Measurements from ENCODE around the gene CFAP410.
"Not testable (repeated sequence)": the region's sequence is repeated elsewhere in the genome, so short reads cannot be mapped to it uniquely, and the experiment has no call there.

Gene CFAP410

DNA sequence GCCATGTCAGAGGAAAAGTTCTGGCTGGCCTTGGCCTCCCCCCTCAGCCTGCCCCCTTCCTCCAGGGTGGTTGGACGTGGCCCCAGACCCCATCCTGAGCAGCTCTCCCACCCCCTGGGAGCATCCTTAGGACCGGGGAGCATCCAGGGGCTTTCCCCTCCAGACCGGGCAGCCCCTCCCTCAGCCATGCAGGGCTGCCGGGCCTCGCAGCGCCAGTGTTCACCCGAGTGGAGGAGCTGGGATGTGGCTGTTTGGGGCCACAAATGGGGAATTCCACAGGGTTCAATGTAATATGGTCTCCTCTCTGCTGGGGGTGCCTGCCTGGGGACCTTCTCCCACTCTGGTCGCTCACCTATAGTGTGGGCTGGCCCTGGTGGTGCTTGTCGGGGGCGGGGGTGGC lies 43.5 kb downstream of the CFAP410 start:
- DNase-seq: no peak

DNA sequence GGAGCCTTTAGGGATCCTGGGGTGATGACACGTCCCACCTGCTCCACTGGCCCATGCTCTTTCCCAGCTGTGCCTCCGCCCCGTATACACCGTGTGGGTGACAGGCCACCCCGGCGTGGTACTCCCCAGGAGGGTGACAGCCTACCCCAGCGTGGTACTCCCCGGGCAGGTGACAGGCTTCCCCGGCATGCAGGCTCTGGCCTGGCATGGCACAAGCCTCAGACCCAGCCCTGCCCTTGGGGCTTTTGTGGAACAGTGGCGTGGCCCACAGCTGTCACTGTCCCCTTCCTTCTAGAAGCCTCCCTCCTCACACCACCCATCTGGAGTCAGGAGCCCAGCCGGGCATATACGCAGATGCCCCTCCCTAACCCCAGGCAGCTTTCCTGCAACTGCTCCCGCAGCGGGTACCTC lies 44.0 kb downstream of the CFAP410 start:
- no peak for DNase-seq

DNA sequence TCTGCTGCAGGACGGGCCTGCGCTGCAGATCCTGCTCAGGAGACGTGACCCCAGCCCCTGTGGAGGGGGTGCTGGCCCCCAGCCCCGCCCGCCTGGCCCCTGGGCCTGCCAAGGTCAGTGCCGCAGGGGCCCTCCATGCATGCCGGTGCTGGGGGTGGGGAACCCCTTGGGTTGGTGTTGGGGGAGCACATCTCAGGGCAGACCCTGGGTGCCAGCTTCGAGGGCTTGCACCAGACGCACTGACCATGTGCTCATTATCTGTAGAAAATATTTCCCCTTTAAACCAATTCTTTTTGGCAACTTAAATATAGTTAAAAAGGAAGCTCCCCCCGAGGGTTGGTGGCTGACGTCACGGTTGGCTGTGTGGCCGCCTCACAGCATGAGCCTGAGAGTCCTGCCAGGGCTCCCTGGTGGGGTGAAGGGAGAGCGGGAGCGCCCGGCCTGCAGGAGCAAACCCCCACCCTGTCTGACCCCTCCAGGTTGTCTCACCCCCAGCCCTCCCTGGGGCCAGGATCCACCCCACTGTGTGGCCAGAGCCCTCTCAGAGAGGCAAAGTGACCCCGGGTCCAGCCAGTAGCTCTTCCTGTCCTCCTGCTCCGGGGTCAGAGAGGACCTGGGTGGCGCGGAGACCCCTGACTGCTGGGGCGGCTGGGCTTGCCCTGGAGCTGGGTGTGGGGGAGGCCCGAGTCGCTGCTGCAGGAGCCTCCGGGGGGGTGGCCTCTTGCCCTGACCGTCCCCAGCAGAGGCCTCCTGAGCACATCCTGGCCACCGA lies 44.6 kb downstream of the CFAP410 start:
- no peak for DNase-seq

DNA sequence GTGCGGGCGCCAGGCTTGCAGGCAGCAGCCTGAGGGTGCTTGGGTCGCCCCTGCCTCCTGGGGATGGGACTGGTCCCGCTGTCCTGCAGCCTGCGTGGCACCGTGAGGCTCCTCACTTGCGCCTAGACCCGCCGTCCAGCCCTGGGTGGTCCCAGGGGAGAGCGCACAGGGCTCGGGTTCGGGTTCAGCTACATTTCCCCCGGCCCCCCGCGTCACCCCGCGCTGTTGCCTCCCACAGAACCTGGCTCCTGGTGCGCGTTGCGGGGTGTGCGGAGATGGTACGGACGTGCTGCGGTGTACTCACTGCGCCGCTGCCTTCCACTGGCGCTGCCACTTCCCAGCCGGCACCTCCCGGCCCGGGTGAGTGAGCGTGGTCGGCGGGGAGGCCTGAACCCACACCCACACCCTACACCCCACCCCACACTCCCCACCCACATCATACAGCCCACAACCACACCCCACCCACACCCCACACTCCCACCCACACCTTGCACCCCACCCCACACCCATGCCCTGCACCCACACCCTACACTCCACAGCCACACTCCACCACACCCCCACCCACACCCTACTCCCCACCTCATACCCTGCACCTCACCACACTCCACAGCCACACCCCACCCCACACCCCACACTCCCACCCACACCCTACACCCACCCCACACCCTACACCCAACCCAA lies 45.5 kb downstream of the CFAP410 start:
- DNase-seq: no peak

DNA sequence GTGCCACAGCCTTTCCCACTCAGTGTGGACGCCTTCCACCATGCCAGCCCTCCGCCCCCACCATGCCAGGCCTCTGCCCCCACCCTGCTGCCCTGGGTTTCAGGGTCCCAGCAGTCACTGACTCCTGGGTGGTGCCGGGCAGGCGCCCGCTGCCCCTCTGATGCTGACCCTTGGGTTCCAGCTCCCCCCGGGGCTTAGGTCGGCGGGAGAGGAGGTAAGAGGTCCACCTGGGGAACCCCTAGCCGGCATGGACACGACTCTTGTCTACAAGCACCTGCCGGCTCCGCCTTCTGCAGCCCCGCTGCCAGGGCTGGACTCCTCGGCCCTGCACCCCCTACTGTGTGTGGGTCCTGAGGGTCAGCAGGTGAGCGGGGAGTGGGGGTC lies 46.4 kb downstream of the CFAP410 start:
- no peak for DNase-seq

DNA sequence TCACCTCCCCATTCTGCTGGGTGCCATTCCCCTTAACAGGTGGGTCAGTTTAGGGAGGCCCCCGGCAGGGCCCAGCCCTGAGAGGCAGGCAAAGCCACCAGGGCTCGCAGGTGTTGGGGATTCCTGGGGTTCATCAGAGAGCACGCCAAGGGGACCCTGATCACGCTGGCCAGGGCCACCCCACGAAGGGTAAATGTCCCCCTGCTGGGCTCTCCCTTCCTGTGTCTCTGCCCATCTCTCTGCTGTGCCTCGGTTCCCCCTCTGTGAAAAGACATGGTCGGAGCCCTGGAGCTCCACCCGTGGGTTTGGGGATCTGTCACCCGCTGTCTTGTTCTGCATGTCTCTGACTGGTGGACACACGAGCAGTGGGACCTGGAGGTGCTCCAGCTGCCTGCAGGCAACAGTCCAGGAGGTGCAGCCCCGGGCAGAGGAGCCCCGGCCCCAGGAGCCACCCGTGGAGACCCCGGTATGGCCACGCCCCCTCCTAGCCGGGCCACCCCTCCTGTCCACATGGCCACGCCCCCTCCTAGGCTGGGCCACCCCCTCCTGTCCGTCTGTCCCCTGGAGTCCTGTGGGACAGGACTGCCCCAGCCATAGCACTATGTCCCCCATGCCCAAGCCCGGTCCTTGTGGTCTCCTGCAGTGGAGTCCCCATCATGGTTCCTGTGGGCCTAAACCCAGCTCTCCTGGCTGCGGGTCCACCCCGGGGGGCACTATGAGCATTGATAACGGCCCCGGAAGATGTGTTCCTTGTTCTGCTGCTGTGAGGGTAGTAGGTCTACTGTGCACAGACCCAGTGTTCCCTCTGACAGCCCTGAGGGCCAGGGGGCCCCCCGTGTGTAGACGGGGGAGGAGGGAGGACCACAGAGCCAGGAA lies 47.0 kb downstream of the CFAP410 start:
- no peak for DNase-seq

DNA sequence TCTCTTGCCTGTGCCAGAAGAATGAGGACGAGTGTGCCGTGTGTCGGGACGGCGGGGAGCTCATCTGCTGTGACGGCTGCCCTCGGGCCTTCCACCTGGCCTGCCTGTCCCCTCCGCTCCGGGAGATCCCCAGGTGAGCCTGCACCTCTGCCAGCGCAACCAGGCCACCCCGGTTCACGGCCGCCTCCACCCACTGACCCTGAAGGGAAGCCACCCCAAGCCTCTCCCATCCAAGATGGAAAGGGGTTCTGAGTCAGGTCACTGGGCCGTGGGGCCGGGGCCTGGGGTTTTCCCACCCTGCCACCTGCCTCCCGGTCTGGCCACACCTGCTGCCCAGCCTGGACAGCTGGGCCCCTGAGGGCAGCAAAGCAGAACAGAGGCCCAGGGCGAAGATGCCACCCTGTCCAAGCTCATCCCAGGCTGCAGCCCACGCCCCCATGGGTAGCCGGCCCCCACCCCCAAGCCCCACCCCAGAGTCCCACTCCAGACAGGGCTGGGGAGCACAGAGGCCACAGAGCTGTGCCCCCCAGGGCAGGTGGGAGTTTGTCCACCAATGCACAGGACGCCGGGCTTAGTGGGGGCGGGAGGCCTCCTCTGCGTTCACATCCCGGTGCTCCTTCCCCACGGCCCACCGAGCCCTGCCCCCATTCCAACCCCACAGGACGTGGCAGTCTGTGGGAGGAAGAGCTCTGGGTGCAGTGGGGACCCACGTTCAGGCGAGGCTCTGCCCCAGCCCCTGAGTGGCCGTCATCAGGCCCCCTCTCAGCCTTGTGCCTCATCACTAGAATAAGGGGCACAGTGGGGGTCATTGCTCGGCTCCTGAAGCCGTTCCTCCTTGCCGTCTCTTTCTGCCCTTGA lies 47.9 kb downstream of the CFAP410 start:
- DNase-seq: no peak

DNA sequence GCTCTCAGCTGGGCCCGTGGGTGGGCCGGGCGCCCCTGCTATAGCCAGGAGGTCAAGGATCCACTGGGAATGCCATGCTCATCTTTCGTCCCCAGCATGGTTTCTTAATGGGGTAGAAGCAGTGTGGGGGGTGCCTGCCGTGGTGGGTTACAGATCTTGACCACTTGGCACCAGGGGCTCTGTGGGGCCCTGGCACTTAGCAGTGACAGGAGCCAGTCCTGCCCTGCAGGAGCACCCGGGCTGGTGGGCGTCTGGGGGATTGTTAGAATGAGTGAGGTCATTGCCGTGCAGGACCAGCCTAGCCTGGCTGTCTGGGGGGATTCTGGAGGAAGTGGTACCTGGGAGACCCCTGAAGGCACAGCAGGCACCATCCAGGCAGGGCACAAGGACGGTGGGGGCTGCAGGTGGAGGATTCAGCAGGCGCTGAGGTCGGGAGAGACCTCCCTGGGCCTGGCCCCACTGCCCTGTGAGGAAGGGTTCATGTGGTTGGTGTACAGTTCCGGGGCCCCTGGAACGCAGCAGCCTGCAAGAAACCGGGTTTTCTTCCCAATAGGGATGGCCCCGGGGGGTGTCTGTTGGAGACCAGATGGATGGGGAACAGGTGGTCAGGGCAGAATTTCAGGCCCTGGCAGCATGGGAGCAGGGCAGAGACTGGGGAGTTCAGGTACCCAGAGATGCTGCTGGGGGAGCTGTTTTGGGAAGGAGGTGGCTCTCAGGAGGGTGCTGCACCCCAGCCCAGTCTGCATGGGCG lies 48.7 kb downstream of the CFAP410 start:
- DNase-seq: no peak

DNA sequence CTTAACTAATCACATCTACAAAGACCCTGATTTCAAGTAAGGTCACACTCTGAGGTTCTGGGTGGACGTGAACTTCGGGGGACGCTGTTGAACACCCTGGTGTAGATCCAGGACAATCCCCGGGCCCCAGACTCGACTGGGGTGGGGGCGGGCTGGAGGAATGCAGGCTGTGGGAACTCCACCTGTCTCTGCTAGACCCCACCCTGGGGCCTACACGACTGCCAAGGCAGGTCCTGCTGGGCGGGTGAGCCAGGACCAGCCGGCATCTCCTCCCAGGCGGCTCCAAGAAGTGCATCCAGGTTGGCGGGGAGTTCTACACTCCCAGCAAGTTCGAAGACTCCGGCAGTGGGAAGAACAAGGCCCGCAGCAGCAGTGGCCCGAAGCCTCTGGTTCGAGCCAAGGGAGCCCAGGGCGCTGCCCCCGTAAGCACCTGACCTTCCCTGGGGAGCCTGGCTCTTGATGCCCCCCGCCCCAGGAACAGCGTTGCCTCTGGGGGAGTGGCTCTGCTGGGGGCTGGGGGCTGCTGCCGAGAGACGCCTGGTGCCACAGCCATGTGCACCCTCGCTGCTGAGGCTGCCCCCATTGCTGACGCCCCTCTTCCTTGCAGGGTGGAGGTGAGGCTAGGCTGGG lies 49.7 kb downstream of the CFAP410 start:
- no peak for DNase-seq

DNA sequence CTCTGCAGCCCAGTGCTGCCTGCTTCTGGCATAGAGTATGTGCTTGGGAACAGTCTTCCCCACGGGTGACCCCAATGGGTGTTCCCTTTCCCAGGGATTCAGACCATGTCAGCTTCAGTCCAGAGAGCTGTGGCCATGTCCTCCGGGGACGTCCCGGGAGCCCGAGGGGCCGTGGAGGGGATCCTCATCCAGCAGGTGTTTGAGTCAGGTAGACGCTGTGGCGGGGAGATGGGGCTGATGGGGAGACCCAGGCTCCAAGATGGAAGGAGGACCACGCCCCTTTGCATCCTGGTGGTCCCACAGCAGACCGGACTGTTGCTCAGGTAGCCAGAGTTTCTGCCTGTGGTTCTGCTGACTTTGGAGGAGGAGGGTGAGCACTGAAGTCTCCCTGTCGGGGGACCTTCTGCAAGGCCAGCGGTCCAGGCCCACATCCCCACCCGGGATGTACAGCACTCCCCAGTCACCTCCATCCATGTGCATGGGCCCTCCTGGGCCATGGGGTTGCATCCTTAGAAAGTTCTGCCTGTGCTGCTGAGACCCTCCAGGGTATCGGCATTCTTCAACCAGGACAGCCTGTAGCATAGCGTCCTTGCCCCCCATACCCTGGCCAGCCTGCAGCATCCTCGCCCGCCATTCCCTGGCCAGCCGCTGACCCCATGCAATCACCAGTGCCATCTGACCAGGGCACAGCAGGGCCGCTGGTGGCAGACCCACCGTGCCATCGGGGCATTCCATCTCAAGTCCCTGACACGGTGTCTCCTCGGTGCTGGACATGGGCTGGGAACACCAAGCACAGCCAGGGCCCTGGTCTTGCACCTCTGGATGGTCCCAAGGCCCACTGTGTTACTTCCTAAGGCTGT lies 50.7 kb downstream of the CFAP410 start:
- DNase-seq: no peak

DNA sequence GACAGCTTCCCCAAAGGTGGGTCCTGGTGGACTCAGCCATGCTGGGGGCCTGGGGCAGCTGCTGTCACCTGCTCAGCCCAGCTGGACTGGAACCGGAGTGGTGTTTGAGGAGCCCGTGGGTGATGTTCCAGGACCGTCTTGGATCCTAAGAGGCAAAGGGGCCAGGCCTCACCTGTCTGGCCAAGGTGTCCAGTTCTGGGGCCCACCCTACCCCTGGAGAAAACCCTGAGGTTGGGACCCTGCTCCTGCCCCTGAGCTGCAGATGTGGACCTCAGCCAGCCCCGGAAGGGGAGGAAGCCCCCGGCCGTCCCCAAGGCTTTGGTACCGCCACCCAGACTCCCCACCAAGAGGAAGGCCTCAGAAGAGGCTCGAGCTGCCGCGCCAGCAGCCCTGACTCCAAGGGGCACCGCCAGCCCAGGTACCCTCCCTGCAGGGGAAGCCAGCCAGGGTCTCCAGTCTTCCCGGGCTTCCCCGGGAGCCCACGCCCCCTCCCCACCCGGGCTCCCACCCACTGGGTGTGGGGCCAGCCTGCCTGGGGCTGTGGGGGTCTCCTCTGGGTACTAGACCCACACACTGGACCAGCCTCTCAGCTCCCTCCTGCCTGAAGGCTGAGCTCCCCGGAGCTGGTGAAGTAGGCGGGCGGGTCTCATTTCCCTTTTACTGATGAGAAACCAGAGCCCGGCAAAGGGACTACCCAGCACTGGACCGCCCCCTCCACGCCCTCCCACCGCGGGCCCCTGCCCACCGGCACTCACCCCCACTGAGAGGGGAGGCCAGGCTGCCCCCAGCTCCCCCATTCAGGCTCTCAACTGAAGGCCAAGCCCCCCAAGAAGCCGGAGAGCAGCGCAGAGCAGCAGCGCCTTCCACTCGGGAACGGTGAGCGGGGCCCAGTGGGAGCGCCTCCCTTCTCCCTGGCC lies 52.2 kb downstream of the CFAP410 start:
- no peak for DNase-seq

DNA sequence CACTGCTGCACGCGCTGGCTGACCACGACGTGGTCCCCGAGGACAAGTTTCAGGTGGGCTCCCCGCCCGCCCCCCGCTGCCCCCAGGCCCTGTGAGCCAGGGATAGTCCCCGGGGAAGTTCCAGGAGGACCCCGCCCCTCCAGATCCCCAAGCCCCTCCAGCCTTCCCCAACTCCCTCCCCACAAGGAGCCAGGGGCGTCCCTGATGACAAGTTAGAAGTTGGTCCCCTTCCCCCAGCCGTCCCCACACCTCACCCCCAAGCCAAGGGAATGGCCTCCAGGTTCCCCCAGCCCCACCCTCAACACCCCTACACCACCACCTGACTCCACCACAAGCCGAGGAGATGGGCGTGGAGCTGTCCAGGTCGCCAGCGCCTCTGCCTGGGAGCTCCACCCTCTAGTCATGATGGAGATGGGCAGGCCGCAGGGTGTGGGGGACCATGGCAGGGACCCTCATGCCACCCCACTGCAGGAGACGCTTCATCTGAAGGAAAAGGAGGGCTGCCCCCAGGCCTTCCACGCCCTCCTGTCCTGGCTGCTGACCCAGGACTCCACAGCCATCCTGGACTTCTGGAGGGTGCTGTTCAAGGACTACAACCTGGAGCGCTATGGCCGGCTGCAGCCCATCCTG lies 53.0 kb downstream of the CFAP410 start:
- no peak for DNase-seq

DNA sequence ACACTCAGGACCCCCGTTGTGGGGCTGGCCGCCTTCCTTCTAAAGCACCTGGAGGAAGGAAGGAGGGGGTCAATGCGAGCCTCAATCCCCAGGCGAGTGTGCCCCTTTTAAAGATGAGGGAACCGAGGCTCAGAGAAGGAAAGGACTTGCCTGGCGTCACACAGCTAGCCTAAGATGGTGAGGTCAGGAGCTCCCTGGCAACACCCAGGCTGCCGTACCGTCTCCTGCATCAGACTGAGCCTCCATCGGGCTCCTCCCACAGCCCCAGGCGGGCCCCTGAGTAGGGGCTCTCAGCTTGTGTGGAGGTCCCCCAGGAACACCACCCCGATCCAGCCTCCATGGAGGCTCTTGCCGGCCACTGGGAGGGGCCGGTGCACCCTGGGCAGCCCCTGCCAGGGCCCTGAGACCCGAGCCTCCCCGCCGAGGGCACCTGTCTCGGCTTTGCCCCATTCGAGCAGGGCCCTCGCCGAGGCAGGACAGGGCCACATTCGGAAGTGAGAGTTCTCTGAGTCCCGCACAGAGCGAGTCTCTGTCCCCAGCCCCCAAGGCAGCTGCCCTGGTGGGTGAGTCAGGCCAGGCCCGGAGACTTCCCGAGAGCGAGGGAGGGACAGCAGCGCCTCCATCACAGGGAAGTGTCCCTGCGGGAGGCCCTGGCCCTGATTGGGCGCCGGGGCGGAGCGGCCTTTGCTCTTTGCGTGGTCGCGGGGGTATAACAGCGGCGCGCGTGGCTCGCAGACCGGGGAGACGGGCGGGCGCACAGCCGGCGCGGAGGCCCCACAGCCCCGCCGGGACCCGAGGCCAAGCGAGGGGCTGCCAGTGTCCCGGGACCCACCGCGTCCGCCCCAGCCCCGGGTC lies 53.8 kb downstream of the CFAP410 start, which contains the start of gene AIRE:
TSS of gene AIRE (plus strand) at position 739 of the 855 bp plus-strand sequence. CDS start 131 bp downstream, outside the sequence.
- DNase-seq: no peak

DNA sequence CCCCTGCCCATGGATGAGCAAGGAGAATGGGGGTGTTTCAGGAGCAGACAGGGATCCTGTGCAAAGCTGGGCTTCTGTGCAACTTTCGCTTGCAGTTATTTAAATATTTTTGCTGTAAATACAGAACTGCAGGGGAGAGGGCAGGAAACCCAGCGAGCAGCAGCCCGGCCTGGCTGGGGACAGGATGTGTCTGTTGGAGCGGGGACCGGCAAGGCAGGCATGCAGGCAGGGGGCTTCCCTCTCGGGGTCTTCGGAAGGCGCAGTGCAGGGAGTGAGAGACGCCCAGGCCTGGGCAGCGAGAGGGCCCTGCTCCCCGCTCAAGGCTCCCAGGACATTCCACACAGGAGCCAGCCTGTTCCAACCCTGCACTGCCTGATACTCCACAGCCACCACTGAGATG lies 55.2 kb downstream of the CFAP410 start:
- DNase-seq: no peak

DNA sequence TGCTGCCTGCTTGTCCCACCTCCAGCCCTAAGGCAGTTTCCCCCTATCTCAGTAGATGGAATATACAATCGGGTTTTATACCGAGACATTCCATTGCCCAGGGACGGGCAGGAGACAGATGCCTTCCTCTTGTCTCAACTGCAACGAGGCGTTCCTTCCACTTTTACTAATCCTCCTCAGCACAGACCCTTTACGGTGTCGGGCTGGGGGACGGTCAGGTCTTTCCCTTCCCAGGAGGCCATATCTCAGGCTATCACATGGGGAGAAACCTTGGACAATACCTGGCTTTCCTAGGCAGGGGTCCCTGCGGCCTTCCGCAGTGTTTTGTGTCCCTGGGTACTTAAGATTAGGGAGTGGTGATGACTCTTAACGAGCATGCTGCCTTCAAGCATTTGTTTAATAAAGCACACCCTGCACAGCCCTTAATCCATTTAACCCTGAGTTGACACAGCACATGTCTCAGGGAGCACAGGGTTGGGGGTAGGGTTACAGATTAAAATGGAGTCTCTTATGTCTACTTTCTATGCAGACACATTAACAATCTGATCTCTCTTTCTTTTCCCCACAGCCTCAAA lies 55.9 kb downstream of the CFAP410 start:
- DNase-seq: not testable (repeated sequence)

DNA sequence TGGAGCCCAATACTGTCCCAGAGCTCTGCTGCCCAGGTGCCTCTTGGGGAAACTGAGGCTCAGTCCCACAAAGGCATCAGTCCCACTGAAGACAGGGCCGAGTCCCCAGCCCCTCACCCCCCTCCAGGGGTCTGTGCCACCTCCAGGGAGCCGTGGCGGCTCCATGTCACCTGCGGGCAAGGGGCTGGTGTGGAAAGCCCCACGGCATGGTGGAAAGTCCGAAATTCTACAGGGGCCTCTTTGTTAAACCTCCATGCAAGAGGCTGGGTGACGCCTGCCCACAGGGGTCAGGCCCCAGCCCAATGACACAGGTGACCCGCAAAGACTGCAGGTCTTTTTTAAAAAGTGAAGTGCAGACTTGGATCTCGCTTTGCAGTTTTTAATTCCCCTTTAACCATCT lies 56.8 kb downstream of the CFAP410 start:
- DNase-seq: no peak

DNA sequence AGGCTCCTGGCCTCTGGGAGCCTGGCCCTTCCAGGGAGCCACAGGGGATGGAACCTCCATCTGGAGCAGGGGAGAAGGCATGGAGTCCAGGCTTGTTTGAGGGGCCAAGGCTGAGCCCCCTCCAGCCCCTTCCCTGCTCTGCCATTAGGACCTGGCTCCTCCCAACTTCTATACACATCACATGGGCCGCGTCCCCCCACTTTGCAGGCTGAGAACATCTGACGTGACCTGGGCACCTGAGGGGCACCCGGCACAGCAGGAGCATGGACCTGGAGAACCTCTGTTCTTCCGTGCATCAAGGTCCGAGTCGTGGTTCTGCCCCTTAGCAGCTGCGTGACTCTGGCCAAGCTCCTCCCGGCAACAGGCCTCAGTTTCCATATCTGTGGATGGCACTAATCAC lies 57.4 kb downstream of the CFAP410 start:
- DNase-seq: no peak

All from GF-D8 (cell line).